Measurements from ENCODE around the gene HIRA.

Gene HIRA

GRCh38 chr22:19292458-19293230, 138.9 kb downstream of the HIRA start:
- in situ Hi-C loops (cut with MboI; ENCODE audit: low pct_unique_long_range_greater_than_20kb, low sequenced_read_pairs, unreplicated experiment), result no loop called here
- DNase-seq (ENCODE audit: low spot score), result no peak
- TF ChIP-seq CTCF (IDR thresholded peaks at IDR 0.05; ENCODE audit: extremely low read depth, insufficient read depth, missing control alignments), result no peak

DNA sequence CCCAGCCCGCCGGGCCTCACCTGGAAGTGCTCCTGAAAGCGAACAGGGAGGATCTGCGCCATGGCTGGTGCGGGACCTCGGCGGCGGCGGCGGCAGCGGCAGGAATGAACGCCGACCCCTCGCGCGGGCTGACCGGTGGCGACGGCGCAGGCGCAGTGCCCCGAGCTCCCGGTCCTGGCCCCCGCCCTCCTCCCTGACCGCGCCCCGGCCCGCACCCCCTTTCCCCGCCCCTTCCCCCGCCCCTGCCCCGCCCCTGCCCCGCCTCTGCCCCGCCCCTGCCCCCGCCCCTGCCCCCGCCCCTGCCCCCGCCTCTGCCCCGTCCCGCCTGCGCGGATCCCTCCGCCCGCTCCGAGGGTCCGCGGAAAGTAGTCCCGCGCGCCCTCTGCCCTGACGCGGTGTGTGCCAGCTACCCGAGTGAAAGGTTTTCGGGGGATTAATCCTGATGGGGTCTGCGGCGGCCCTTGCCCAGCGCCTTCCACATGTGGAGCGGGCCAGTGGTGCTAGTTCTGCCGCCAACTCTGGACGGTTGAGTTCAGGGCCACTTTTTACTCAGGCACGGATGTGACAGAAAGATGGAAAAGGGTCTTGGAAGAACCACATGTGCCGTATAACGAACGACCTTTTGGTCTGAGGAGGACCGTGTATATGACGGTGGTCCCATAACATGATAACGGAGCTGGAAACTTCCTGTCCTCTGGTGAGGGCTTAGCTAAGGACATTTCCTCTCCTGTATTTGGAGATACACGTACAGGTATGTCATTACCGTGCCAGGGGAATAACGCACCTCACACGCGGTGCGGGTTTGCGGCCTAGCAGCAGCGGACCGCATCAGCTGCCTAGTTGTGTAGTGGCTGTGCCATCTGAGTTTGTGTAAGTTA, 139.7 kb downstream of the HIRA start, which contains the start of gene CLTCL1:
CLTCL1 (minus strand) TSS at position 140 of the 878 bp plus-strand sequence; CDS start at position 62, 78 bp downstream.
- peak; percentile 99 for DNase-seq (ENCODE audit: low spot score)
- no peak for TF ChIP-seq CTCF (IDR thresholded peaks at IDR 0.05; ENCODE audit: extremely low read depth, insufficient read depth, missing control alignments)
- in situ Hi-C loops (cut with MboI; ENCODE audit: low pct_unique_long_range_greater_than_20kb, low sequenced_read_pairs, unreplicated experiment), result no loop called here

GRCh38 chr22:19291218-19291579, 140.3 kb downstream of the HIRA start:
- TF ChIP-seq CTCF (IDR thresholded peaks at IDR 0.05; ENCODE audit: extremely low read depth, insufficient read depth, missing control alignments), result no peak
- peak; percentile 41 for DNase-seq (ENCODE audit: low spot score)
- in situ Hi-C loops (cut with MboI; ENCODE audit: low pct_unique_long_range_greater_than_20kb, low sequenced_read_pairs, unreplicated experiment), result no loop called here

DNA sequence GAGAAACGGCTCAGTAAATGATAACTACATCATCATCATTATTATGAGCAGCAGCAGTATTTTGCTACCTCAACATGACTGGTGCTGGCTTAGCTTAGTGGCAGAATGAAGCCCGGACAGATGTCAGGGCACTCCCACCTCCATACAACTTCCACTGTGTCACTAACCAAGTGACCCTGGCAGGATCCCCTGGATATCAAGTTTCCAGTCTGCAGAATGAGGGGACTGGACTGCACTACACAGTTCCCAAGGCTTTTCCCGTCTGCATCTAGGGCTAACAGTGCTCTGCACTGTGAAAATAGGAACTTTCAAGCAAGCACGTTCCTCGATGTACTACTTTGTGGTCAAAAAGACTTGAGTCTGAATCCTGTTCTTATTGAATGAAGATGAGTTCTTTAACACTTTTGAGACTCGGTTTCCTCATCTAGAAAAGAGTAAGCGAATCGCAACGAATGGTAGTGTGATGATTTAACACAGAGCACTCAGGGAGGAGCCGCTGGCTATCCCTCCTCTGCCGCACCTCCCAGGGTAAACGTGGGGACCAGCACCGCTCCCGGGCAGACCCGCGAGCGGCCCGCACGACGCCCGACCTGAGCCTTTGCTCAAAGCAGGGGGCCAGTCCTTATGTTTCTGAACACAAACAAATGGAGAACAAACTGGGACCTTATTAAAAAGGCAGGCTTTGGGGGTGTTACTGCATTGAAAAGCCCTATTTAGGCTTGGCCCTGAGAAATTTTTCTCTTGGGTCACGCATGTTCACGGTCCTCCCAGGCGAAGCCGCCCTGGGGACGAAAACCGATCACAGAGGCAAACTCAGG, 140.9 kb downstream of the HIRA start:
- no peak for TF ChIP-seq CTCF (IDR thresholded peaks at IDR 0.05; ENCODE audit: extremely low read depth, insufficient read depth, missing control alignments)
- in situ Hi-C loops (cut with MboI; ENCODE audit: low pct_unique_long_range_greater_than_20kb, low sequenced_read_pairs, unreplicated experiment), result no loop called here
- DNase-seq (ENCODE audit: low spot score), result no peak

GRCh38 chr22:19289475-19290161, 141.9 kb downstream of the HIRA start:
- TF ChIP-seq CTCF (IDR thresholded peaks at IDR 0.05; ENCODE audit: extremely low read depth, insufficient read depth, missing control alignments), result no peak
- DNase-seq (ENCODE audit: low spot score), result no peak
- in situ Hi-C loops (cut with MboI; ENCODE audit: low pct_unique_long_range_greater_than_20kb, low sequenced_read_pairs, unreplicated experiment), result no loop called here

Measured in GM13977 (cell line).